NCI-H1417 treated with DMSO at 0.1 percent for 48 hours (cell line): ENCODE results near the gene IL21R.
"Not testable (repeated sequence)": the region's sequence is repeated elsewhere in the genome, so short reads cannot be mapped to it uniquely, and the experiment has no call there.

Experiments used
- DNase-seq: peaks from one replicate; lab custom pipeline; 2025; lab: John Stamatoyannopoulos, UW

Gene IL21R

GRCh38 chr16:27402569-27402963 is 592 bp downstream of the IL21R start:
- no peak for DNase-seq

- DNase-seq = no peak
These were observed 1.1 kb downstream of the IL21R start for GRCh38 chr16:27402964-27403600.

GRCh38 chr16:27403601-27403992 is 1.6 kb downstream of the IL21R start:
- no peak for DNase-seq

GRCh38 chr16:27404163-27404823 is 2.3 kb downstream of the IL21R start:
- no peak for DNase-seq

- DNase-seq = no peak
These were observed 3.8 kb downstream of the IL21R start for GRCh38 chr16:27405546-27406451.

GRCh38 chr16:27406511-27407128 is 4.6 kb downstream of the IL21R start:
- no peak for DNase-seq

- no peak for DNase-seq
These were observed 5.2 kb downstream of the IL21R start for GRCh38 chr16:27407133-27407532.

- DNase-seq = no peak
These were observed 6.1 kb downstream of the IL21R start for GRCh38 chr16:27408012-27408601.

- DNase-seq = no peak
These were observed 6.6 kb downstream of the IL21R start for GRCh38 chr16:27408602-27409031.

GRCh38 chr16:27409958-27410357 is 8.0 kb downstream of the IL21R start:
- DNase-seq = not testable (repeated sequence)

GRCh38 chr16:27410761-27411160 is 8.8 kb downstream of the IL21R start:
- DNase-seq = no peak

- no peak for DNase-seq
These were observed 12.0 kb downstream of the IL21R start for GRCh38 chr16:27413956-27414355.

- DNase-seq = no peak
These were observed 12.9 kb downstream of the IL21R start for GRCh38 chr16:27414788-27415431.

GRCh38 chr16:27417047-27417671 is 15.2 kb downstream of the IL21R start:
- no peak for DNase-seq

- no peak for DNase-seq
These were observed 20.2 kb downstream of the IL21R start for GRCh38 chr16:27421961-27422740.

GRCh38 chr16:27424772-27425498 is 23.0 kb downstream of the IL21R start:
- no peak for DNase-seq

- no peak for DNase-seq
These were observed 24.0 kb downstream of the IL21R start for GRCh38 chr16:27425961-27426360.

GRCh38 chr16:27426423-27427408 is 24.7 kb downstream of the IL21R start:
- DNase-seq = no peak
